ENCODE measurements around the gene TEDDM1.

DNA sequence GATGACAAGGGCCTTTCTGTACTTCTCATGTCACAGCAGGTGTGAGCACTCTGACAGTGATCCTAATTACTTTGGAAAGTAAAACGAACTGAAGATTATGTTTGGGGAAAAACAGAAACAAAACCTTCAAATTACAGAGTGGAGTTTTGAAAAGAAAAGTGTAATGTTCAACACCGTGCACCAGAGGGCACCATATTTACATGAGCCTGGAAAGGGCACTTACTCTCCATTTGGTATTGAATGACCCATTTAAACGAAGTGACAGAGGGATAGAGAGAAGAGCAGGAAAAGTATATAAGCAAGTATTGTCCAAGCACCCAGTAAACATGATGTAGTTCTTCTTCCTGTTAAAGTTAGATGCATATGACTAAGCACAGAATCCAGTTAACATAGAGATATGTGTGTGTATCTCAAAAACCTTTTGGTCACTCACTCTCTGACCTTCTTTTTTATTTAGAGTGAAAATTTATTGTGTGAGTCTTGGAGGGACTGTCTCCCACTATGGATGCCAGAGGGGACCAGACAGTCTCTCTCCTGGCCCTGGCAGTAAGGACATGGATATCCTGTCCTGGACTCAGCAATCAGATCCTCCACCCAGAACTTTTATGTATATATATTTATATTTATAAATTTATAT lies 45.7 kb upstream of the TEDDM1 start:
- TF ChIP-seq EZH2phosphoT487 (IDR thresholded peaks at IDR 0.05; ENCODE audit: unreplicated experiment): no peak
- peak; percentile 85 to 91 for TF ChIP-seq CTCF (conservative IDR thresholded peaks at IDR 0.05; ENCODE audit: low read depth in 2 of 2)
- TF ChIP-seq EZH2 (IDR thresholded peaks at IDR 0.05; ENCODE audit: low read depth, unreplicated experiment): no peak
- TF ChIP-seq POLR2AphosphoS5 (IDR thresholded peaks at IDR 0.05; ENCODE audit: low read depth): no peak

Measured in GM23338 (cell line).